Endometrial microvascular endothelial cells (primary cell): ENCODE measurements around the gene SNORC. TPM values are rescaled to one million over a fixed set of nuclear protein-coding genes. Genes with fewer than 3 reads are reported as not detected.

Experiments used
- in situ Hi-C: cut with HindIII; loops from 2 replicates; pipeline ENCODE4 v1.10.0; 2017; ENCODE audit warnings: low sequenced_read_pairs, low pct_unique_long_range_greater_than_20kb; ENCODE audit errors: inconsistent ontology term
- total RNA-seq: library from RNA; depleted of rRNA; stranded (reverse); fragments of >200 nt; gene quantifications from one replicate; pipeline ENCODE4 v1.2.3, GENCODE V29; 2015; ENCODE audit errors: inconsistent ontology term

The SNORC gene
- total RNA-seq: not detected

DNA sequence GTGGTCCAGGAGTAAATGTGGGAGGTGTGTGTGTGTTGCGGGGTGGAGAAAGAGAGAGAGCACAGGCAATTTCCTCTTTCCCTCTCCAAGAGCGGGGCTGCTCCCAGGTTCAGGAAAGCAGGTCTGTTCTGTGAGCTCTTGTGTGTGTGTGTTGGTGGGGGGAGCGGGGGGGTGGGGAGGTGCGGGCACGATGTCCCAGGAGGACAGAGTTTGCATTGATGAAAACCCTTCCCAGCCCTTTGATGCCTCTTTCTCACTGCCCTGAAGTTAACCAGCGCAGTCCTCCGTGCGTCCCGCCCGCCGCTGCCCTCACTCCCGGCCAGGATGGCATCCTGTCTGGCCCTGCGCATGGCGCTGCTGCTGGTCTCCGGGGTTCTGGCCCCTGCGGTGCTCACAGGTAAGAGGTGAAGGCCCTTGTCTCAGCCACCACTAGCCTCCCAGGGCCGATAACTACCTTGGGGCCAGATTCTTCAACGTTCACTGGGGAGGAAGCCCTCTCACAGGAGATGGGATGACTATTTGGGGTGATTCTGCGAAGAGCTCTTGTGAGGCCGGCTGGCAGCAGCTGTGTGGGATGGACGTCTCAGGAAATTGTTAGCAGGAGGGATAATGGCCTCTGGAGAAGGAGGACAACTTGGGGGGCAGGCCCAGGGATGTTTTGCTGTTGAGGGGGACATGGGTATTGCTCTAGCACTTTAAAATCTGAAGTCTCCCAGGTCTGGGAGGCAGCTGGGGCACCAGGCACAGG lies at the start of gene SNORC:
SNORC (plus strand) TSS at position 247 of the 748 bp plus-strand sequence; CDS start at position 325, 78 bp downstream.
- in situ Hi-C loops: loop anchor here (25.0 kb wide), 2 partner anchors 142 to 367 kb away; partner anchors contain the start of gene NGEF

GRCh38 chr2:232829988-232830387 lies 40.1 kb upstream of the SNORC start:
- in situ Hi-C loops: no loop called here

DNA sequence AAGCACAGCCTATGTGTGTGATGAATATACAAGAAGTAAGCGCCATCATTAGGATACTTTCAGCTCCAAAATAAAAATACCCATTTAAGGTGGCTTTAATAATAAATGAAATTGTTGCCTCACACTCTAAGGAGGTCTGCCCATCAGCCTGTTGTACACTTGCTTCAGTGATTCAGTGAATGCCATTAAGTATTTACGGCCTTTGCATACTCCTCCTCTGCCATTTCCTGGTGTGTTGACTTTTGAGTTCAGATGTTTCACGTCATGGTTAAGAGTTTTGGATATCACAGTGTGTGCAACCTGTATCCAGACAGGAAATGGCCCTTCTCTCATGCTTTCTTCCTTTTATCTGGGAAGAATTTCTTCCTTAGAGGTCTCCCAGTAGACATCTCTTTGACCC lies 38.6 kb upstream of the SNORC start:
- in situ Hi-C loops: no loop called here

GRCh38 chr2:232833830-232834229 lies 36.2 kb upstream of the SNORC start:
- in situ Hi-C loops: no loop called here

DNA sequence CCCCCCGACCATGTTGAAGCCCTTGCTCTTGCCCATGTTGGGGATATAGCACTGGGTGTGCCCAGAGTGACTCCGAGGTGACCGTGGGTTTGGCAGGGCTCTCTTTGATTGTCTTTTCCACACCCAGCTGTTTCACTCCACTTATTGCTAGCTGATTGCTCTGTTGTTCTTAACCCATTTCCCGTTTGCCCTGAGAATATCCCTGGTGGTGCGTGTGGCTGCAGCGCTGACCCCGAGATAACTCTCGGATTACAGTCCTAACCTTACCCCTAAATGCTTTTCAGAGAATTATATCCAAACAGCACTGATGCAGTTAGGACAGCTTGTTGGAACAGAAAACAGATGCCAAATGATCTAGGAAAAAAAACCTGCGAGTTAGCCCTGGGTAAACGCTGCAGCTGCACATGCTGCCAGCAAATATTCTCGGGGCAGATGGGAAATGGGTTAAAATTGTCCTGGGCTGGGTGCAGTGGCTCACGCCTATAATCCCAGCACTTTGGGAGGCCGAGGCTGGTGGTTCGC lies 34.3 kb upstream of the SNORC start:
- in situ Hi-C loops: no loop called here

GRCh38 chr2:232836934-232837333 lies 33.1 kb upstream of the SNORC start:
- in situ Hi-C loops: no loop called here

GRCh38 chr2:232838406-232838874 lies 31.6 kb upstream of the SNORC start:
- in situ Hi-C loops: no loop called here

- in situ Hi-C loops: no loop called here
Measured at GRCh38 chr2:232839411-232840079, 30.5 kb upstream of the SNORC start.

GRCh38 chr2:232842689-232843088 lies 27.4 kb upstream of the SNORC start:
- in situ Hi-C loops: no loop called here

GRCh38 chr2:232843834-232844233 lies 26.2 kb upstream of the SNORC start:
- in situ Hi-C loops: no loop called here

- in situ Hi-C loops: no loop called here
Measured at GRCh38 chr2:232846055-232846454, 24.0 kb upstream of the SNORC start.

- in situ Hi-C loops: loop anchor here (25.0 kb wide), 2 partner anchors 162 to 387 kb away; partner anchors contain the start of gene NGEF
Measured at GRCh38 chr2:232850039-232850438, 20.0 kb upstream of the SNORC start.

GRCh38 chr2:232852081-232852480 lies 18.0 kb upstream of the SNORC start:
- in situ Hi-C loops: loop anchor here (25.0 kb wide), 2 partner anchors 160 to 385 kb away; partner anchors contain the start of gene NGEF

DNA sequence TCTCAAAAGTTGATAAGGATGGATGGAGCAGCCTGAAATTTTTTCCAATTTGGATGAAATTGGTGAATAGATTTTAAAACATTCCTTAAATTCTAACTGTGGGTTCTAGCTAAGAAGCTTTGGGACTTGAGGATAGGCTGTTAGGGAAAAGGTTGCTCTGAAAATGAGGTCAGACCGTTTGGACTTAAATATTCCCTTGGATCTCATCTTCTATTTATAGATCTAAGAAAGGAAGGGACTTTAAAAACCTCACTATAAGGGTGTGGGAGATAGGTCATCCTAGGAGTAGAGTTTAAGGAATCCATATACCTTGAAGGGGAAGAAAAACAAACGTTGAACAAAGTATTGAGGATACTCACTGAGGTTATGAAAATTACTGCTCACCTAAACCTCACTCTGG lies 17.4 kb upstream of the SNORC start:
- in situ Hi-C loops: loop anchor here (25.0 kb wide), 2 partner anchors 160 to 385 kb away; partner anchors contain the start of gene NGEF

GRCh38 chr2:232854082-232854481 lies 16.0 kb upstream of the SNORC start:
- in situ Hi-C loops: loop anchor here (25.0 kb wide), 2 partner anchors 158 to 383 kb away; partner anchors contain the start of gene NGEF

- in situ Hi-C loops: loop anchor here (25.0 kb wide), 2 partner anchors 155 to 380 kb away; partner anchors contain the start of gene NGEF
Measured at GRCh38 chr2:232857158-232857563, 12.9 kb upstream of the SNORC start.

- in situ Hi-C loops: loop anchor here (25.0 kb wide), 2 partner anchors 153 to 378 kb away; partner anchors contain the start of gene NGEF
Measured at GRCh38 chr2:232859385-232859916, 10.6 kb upstream of the SNORC start.

- in situ Hi-C loops: loop anchor here (25.0 kb wide), 2 partner anchors 152 to 377 kb away; partner anchors contain the start of gene NGEF
Measured at GRCh38 chr2:232860593-232861241, 9.3 kb upstream of the SNORC start.
